Peyer's patch (tissue), 4 donors: ENCODE measurements around the gene AKIRIN2.

Source experiments
- POLR2A ChIP-seq, 2 donors: fragments of 450-650 bp; IDR thresholded peaks; one replicate each; pipeline ENCODE4 v1.5.1; 2017; ENCODE audit warnings: antibody characterized with exemption in 2 of 2, mild to moderate bottlenecking in 2 of 2, moderate library complexity in 2 of 2
- TF ChIP-seq, protein P1 (sequence below), 6 experiments: fragments of 450-650 bp in 4 of 6; fragments of 200-600 bp in 2 of 6; sonication (generic) in 1 of 6; IDR thresholded peaks; one replicate each; pipeline ENCODE4 v1.5.1; 2017 to 2019; ENCODE audit warnings: antibody characterized with exemption in 6 of 6, mild to moderate bottlenecking in 3 of 6, moderate library complexity in 1 of 6

DNA sequence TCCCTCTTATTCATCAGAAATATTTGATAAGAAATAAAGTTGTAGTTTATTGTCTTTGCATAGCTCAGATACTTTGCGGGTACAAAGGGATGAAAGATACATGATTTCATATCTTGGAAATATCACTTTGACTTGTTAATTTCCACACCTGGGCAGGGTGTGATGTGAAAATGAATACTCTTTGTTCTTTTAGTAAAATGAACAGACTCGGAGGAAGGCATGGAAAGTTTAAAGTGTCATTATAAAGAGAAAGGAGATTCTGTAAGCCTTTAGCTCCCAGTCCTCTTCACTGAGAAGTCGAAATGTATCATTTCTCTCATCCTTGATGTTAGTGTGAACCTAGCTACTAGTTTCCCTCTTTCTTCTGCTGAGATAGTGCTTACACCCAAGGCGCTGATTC, 36.7 kb upstream of the AKIRIN2 start:
- TF ChIP-seq, protein P1, sequence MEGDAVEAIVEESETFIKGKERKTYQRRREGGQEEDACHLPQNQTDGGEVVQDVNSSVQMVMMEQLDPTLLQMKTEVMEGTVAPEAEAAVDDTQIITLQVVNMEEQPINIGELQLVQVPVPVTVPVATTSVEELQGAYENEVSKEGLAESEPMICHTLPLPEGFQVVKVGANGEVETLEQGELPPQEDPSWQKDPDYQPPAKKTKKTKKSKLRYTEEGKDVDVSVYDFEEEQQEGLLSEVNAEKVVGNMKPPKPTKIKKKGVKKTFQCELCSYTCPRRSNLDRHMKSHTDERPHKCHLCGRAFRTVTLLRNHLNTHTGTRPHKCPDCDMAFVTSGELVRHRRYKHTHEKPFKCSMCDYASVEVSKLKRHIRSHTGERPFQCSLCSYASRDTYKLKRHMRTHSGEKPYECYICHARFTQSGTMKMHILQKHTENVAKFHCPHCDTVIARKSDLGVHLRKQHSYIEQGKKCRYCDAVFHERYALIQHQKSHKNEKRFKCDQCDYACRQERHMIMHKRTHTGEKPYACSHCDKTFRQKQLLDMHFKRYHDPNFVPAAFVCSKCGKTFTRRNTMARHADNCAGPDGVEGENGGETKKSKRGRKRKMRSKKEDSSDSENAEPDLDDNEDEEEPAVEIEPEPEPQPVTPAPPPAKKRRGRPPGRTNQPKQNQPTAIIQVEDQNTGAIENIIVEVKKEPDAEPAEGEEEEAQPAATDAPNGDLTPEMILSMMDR (IDR thresholded peaks at IDR 0.05) = no peak
- no peak for TF ChIP-seq POLR2A (IDR thresholded peaks at IDR 0.05)
